SW 1271 (cell line): ENCODE measurements around the gene RASSF10.

ENCODE experiments used
- DNase-seq, 2 experiments: peaks; one replicate each; lab custom pipeline; 2025; lab: John Stamatoyannopoulos, UW

The RASSF10 gene

GRCh38 chr11:13055200-13055599, 46.1 kb downstream of the RASSF10 start:
- DNase-seq: no peak

DNA sequence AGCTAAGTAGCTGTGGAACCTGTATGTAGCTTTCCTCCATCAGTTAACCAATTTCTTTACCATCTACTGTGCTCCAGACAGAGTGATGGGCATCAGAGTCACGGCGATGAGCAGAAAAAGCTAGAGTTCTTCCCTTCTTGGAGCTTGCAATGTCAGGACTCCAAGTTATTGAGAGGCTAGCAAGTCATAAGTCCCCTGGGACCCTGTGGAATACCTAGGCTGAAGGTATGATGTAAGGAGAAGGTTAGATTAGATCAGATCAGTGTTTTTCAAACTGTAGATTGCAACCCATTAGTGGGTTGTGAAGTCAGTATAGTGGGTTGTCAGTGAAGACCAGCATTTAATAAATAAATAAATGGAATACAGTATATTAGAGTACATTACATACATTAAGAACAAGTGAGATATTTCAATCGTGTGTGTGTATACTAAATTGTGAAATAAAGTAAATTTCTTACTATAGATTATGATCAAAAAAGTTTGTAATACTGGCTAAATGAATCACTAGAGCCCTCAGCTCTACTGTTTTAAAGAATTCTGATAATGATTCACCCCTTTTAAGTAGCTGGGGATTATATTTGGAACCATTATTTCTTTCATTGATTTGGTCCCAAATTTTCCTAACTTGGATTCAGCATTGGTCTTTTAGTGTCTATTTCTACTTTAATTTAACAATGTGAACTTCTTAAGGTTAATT, 52.3 kb downstream of the RASSF10 start:
- no peak for DNase-seq
